GM18861 (cell line): ENCODE data around the gene ZNF592.

Experiments
- ATAC-seq: cut with Tn5 transposase; IDR thresholded peaks from one replicate; pipeline ENCODE4 v1.9.1; 2021; ENCODE audit not compliant: unreplicated experiment

The ZNF592 gene

DNA sequence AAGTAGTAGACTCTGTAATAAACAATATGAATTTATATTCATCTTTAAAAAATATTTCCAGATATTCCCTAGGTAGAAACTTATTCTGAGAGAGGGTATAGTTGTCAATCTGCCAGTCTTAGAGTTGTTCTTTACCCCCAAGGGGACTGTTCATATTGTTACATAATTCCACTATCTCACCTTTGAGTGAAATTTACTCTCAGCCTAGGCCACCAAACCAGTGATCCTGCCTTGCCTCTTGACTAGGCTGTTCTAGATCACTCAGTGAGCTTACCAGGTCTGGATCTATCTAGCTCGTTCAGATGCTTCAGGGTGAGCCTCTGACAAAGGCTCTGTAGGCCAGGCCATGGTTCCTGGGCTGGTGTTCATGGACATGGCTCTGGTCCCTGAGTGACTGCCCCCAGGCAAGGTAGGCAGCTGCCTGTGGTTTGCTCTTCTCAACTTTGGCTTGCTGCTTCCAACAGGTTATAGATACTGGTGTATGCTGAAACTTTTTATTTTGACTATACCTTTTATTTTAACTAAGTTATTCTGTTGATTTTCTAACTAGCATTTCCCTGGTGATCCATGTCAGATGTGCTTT, 27.6 kb downstream of the ZNF592 start:
- ATAC-seq, result no peak

DNA sequence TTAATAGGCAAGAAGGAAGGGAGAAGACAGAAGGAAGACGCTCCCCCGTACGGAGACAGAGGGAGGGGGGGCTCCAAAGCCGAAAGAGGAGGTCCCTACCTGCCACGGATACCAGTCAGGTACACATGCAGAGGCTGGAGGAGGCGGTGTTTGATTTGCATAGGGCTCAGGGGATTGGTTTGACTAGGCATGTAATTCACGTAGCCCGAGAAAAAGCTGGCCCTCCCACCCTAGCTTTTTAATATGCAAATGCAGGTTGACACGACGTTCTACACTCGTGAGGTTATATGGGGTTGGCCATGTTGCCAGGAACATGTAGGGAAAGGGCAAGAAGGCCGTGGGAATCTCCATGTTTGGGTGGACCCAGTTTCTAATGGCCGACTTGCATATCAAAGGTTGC, 29.8 kb downstream of the ZNF592 start:
- ATAC-seq, result no peak

DNA sequence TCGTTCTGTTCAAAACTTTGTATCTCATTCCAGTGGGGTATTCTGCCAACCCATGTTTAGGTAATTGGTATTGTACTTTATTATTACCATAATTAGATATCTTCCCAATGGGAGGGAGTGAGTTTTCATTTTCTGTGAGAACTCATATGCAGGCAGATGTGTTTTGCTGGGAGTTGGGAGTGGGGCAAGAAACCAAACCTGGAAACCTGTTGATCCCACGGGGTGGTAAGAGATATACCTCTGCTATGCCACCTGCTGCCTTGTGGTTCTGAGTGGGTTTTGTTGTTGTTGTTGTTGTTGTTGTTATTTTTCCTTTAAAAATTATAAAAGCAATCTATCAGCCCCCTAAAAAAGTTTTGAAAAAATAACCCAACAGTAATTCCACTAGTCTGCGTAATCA, 32.1 kb downstream of the ZNF592 start:
- no peak for ATAC-seq

DNA sequence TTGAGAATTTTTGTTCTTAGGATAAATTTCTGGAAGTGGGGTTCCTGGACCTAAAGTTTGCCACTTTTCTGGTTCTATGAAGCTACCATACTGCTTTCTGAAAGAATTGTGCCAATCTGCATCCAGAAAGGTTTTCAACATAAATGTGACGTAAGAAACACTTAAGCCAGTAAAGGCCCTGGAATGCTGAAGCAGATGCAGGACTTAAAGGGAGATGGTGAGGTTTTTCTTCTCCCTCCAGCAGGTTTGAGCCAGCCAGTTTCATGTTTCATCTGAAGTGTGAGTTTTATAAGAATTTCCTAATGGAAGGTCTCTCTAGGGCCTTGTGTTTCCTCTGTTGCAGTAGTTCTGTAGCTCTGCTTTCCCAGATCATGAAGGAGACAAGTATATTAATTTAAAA, 33.1 kb downstream of the ZNF592 start:
- ATAC-seq, result no peak

DNA sequence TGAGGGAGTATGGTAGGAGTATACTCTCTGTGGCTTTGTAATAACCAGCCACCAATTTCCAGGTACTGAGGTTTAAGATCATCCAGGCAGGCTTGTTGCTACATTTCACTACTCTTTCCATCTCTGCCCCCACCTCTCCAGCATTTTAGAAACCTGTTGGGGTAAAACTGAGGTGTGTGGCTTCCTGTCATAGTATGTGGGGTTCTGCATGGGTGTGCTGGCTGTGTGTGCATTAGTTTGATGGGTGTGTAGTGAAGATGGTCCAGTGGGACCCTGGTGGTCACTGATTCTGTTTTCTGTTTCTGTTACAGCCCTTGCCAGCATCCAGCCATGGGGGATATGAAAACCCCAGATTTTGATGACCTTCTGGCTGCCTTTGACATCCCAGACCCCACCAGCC, 34.0 kb downstream of the ZNF592 start:
- no peak for ATAC-seq

DNA sequence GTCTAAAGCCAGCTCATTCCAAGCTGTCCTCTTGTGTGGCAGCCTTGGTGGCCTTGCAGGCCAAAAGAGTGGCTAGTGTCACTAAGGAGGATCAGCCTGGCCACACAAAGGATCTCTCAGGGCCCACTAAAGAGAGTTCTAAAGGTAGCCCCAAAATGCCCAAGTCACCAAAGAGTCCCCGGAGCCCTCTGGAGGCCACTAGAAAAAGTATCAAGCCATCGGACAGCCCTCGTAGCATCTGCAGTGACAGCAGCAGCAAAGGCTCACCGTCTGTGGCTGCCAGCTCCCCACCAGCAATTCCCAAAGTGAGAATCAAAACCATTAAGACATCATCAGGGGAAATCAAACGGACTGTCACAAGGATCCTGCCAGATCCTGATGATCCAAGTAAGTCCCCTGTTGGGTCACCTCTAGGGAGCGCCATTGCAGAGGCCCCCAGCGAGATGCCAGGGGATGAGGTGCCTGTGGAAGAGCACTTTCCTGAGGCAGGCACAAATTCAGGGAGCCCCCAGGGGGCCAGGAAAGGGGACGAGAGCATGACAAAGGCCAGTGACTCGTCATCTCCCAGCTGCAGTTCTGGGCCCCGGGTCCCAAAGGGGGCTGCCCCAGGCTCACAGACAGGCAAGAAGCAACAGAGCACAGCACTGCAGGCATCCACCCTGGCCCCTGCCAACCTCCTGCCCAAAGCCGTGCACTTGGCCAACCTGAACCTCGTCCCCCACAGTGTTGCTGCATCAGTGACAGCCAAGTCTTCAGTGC, 35.3 kb downstream of the ZNF592 start:
- no peak for ATAC-seq

DNA sequence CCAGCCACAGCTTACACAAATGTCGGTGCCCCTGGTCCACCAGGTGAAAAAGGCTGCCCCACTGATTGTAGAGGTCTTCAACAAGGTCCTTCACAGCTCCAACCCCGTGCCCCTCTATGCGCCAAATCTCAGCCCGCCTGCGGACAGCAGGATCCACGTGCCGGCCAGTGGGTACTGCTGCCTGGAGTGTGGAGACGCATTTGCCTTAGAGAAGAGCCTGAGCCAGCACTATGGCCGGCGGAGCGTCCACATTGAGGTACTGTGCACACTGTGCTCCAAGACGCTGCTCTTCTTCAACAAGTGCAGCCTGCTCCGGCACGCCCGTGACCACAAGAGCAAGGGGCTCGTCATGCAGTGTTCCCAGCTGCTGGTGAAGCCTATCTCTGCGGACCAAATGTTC, 35.9 kb downstream of the ZNF592 start:
- ATAC-seq, result no peak

DNA sequence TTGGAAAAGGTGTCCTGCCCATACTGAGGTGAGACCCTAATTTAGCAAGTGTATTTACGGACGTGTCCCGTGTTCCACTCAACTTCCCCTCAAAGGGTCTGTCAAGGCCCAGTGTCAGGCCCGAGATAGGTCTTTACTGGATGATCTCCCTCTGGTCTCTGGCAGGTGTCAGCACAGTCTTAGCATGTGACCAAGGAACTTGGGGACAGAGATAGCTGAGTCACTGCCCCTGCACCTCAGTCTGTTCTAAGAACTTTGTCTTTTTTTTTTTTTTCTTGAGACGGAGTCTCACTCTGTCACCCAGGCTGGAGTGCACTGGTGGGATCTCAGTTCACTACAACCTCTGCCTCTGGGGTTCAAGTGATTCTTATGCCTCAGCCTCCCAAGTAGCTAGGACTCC, 36.7 kb downstream of the ZNF592 start:
- ATAC-seq, result no peak

DNA sequence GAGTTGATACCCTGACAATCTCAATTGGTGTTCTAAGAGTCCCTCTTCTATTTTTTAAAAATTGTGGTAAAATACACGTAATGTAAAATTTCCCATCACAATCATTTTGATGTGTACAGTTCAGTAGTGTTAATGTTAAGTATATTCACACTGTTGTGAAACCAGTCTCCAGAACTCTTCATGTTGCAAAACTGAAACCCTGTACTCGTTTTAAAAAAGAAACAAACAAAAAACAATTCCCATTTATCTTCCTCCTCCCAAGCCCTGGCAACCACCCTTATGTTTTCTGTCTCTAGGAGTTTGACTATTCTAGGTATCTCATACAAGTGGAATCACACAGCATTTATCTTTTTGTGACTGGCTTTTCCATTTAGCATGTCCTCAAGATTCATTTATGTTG, 40.1 kb downstream of the ZNF592 start:
- no peak for ATAC-seq

DNA sequence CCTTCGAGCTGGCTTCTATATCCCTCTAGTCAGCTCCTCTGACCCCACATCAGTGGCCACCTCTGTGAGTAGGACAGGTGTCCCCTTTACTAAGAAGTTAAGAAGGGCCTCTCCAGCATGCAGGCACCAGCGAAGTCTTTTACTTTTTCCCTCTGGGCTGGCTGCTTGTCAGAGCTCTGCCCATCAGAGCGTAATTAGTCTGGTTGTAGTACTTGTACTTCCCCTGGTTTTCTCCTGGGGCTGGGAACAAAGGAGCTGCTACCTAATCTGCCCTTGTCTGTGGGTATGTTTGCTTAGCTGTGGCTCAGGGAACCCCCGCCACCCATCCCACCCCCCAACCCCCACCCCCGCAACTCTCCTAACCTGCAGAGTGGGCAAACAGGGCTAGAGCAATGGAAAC, 41.4 kb downstream of the ZNF592 start:
- no peak for ATAC-seq

DNA sequence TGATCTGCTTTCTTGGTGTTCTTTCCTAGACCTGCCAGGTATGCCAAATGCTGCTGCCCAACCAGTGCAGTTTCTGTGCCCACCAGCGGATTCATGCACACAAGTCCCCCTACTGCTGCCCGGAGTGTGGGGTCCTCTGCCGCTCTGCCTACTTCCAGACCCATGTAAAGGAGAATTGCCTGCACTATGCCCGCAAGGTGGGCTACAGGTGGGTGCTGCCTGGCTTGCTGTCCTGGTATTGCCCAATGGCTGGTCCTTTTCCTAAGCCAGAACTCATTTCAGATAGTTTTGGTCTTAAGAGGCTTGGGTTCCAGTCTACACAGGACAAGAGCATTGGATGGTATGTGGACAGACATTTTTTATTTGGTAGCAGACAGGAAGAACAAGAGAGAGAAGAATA, 42.3 kb downstream of the ZNF592 start:
- ATAC-seq, result no peak

DNA sequence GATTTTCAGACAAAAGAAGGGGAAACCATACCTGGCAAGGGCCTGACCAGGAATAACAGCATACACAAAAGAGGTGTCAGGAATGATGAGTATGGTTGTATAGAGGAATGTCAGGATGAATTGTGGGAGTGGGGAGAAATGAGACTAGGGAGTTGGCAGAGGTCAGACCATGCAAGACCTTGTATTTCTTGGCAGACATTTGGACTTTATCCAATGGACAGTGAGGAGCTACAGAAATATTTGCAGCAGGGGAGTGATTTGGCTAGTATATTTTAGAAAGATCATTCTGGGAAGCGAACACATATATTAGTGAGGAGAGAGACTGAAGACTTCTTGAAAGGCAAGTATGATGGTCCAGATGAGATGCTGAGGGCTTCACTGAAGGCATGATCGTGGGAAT, 43.4 kb downstream of the ZNF592 start:
- no peak for ATAC-seq

DNA sequence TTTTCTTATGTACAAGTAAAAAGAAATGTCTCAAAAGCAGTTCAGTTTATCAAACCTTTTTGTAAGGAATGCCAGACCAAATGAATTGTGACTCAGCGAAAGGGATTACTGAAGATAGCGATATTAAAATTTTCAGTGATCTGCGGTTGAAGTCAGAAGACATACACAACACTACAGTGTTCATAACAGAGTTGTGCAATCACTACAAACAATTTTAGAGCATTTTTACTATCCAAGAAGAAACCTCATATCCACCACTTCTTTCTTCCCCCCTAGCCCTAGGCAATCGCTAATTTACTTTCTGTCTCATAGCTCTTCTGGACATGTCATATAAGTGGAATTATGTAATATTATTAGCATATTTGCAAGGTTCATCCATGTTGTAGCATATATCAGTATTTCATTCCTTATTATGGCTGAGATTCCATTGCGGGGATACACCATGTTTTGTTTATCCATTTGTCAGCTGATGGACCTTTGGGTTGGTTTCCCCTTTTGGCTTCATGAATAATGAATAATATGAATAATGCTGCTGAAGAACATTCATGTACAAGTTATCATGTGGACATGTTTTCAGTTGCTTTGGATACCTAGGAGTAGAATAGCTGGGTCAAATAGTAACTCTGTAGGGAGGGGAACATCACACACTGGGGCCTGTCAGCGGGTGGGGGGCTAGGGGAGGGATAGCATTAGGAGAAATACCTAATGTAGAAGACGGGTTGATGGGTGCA, 45.2 kb downstream of the ZNF592 start:
- no peak for ATAC-seq

DNA sequence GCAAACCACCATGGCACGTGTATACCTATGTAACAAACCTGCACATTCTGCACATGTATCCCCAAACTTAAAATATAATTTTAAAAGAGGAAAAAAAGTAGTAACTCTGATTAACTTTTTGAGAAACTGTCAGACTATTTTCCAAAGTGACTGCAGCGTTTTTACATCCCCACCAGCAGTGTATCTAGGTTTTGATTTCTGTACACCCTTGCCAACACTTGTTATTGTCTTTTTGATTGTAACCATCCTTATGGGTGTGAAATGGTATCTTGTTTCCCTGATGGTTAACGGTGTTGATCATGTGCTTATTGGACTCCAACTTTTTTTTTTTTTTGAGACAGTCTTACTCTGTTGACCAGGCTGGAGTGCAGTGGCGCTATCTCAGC, 45.8 kb downstream of the ZNF592 start:
- ATAC-seq, result no peak

DNA sequence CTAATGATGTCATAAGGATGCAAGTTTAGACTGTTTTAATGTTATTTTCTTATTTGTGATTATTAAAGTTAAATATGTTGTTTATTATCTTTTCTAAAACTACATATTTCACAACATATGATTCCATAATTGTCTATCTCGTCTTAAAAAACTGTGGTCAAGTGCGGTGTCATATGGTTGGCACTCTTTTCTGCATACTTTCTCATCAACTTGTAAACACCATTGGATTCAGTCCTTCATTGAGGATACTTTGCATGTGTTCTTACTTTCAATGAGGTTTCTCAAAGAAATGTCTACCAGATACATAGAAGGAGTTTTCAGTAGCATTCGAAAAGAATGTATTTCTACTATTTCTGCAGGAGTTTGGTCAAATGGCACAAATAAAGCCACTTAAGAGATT, 46.8 kb downstream of the ZNF592 start:
- ATAC-seq, result no peak

DNA sequence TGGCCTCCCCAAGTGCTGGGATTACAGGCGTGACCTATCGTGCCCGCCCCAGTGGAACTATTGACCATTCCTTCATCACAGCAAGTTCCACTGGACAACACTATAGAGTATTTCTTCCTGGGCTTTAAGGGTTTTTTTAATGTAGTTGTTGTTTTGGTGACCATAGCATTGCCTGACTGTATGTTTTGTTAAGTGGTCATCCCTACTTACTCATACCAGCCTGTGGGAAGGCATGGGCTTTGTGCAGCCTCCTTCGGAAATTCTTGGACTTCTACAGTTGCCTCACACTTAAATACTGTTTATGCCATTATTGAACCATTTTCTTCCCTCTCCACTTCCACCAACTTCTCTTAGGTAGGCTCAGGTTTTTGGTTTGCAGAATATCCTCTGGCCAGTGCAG, 48.8 kb downstream of the ZNF592 start:
- no peak for ATAC-seq

DNA sequence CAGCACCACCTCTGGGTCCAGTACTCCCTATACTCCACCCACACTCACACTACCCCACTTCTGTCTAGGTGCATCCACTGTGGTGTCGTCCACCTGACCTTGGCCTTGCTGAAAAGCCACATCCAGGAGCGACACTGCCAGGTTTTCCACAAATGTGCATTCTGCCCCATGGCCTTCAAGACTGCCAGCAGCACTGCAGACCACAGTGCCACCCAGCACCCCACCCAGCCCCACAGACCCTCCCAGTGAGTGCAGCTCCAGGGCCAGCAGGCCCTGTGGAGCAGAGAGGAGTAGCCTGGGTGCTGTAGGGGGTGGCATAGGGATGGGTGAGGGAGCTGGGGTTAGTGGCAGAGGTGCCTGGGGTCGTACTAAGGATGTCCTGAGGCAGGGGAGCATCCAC, 49.4 kb downstream of the ZNF592 start:
- ATAC-seq, result no peak

DNA sequence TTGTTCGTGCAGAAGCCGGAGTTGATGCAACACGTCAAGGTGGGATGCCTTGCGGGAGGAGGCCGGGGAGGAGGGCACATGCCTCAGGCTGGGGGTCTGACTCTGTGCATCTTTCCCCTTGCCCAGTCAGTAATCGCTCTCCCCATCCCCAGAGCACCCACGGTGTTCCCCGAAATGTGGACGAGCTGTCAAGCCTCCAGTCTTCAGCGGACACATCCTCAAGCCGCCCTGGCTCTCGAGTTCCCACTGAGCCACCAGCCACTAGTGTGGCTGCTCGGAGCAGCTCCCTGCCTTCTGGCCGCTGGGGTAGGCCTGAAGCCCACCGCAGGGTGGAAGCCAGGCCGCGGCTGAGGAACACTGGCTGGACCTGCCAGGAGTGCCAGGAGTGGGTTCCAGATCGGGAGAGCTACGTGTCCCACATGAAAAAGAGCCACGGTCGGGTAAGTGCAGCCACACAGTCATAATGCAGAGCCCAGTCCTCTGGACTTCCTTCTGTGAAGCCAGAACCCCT, 50.1 kb downstream of the ZNF592 start:
- no peak for ATAC-seq

DNA sequence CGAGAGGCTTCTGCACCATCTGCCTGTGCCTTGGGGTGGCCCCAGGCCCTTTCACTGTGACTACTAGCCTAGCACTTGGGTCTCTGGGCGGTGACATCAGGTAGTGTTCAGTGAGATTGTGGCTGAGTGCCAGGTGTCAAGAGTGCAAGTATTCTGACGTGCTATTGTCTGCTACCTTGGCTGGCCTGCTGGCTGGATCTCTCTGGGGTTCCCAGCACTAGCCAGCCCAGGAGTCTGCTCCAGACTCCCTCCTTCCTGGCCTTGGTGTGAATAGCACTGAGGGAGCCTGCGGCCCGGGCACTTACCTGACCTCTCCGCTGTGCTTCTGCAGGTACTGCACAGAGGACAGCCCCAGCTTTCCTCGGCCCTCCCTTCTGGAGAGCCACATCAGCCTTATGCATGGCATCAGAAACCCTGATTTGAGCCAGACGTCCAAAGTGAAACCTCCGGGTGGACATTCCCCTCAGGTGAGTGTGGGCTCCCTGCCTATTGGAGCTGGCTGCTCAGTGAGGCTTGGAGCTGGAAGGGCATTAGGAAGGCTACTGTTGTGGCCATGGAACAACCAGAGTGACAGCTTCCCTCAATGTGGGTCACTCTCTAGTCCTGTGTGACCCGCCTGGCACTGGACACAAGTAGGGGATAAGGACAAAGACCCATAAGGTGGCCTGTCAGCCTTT, 51.3 kb downstream of the ZNF592 start:
- ATAC-seq, result no peak

DNA sequence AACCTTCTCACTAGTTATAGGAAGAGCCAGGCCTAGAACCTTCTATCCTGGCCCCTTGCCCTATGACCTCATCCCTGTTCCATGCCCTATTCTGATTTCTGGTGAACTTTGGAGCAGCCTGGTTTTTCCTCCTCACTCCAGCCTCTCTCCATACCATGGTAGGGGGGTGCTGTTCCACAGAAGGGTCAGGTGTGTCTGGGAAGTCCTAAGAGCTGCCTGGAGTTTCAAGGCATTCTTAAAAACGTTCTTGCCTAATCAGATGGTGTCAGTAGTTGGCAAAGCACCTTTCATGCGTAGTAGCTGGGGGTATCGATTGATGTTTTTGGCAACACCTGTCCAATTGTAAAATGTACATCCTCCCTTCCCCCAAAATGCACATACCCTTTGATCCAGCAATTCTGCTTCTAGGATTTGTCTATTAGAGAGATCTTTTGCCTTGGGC, 52.0 kb downstream of the ZNF592 start:
- ATAC-seq, result no peak

DNA sequence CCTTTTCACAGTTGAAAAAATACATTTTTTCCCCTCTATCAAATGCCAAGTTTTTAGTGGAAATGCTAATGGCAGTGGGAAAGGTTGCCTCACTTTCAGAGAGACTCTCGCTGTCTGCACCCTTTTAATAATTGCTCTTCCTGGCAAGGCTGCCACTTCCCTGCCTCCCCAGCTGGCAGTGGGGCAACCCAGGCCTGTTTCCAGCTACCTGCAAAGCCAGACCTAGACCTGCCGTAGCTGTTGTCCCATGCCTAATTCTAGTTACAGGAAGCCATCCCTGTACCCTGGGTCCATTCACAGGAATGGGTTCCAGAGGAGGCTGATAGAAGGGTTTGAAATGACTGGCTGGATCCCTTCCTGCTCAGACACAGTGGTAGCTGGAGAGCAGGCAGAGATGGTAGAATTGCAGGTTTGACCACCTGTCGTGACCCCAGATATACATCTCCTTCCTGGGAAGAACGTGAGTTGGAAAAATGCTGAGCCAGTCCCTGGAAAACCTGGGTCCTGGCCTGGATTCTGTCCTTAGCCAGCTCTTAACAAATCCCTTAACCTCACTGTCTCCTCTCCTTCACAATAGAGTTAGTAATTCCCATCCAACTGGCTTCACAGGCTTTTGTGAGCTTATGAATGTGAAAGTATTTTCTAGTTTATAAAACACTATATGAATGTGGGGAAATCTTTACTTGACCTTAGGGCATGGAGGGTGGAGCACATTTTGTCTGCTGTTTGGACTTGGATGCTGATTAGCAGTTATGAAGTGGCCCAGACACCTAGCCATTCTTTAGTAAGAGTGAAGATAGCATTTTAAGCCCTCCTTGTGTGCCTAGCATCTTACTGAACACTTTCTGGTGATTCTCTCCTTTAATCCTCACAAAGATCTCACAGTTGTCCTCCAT, 55.9 kb downstream of the ZNF592 start:
- ATAC-seq, result no peak
